Medulla oblongata (tissue), 1 donor: ENCODE measurements around the gene AGTR1.
"Not testable (repeated sequence)": the region's sequence is repeated elsewhere in the genome, so short reads cannot be mapped to it uniquely, and the experiment has no call there.

Experiments used
- DNase-seq: peaks from one replicate; pipeline ENCODE4 v3.0.0-alpha.2; 2015; ENCODE audit errors: extremely low spot score

AGTR1 gene

GRCh38 chr3:148758303-148758884 is 60.7 kb downstream of the AGTR1 start:
- no peak for DNase-seq

- DNase-seq, result no peak
Observed at GRCh38 chr3:148759430-148759829, 61.7 kb downstream of the AGTR1 start.

GRCh38 chr3:148763156-148763680 is 65.5 kb downstream of the AGTR1 start:
- DNase-seq, result no peak

- DNase-seq, result no peak
Observed at GRCh38 chr3:148763986-148764935, 66.6 kb downstream of the AGTR1 start.

GRCh38 chr3:148772361-148772760 is 74.7 kb downstream of the AGTR1 start:
- no peak for DNase-seq

GRCh38 chr3:148772835-148773234 is 75.1 kb downstream of the AGTR1 start:
- no peak for DNase-seq

- DNase-seq, result no peak
Observed at GRCh38 chr3:148773805-148774204, 76.1 kb downstream of the AGTR1 start.

GRCh38 chr3:148778926-148779325 is 81.2 kb downstream of the AGTR1 start:
- no peak for DNase-seq

- DNase-seq, result not testable (repeated sequence)
Observed at GRCh38 chr3:148785026-148785425, 87.3 kb downstream of the AGTR1 start.

- DNase-seq, result not testable (repeated sequence)
Observed at GRCh38 chr3:148786159-148786558, 88.5 kb downstream of the AGTR1 start.

GRCh38 chr3:148789146-148789545 is 91.4 kb downstream of the AGTR1 start:
- DNase-seq, result peak; percentile 56

GRCh38 chr3:148789906-148790305 is 92.2 kb downstream of the AGTR1 start:
- peak; percentile 13 for DNase-seq

GRCh38 chr3:148790370-148790769 is 92.7 kb downstream of the AGTR1 start:
- DNase-seq, result peak; percentile 35

GRCh38 chr3:148790851-148791735 is 93.4 kb downstream of the AGTR1 start:
- peak; percentile 94 for DNase-seq

GRCh38 chr3:148791920-148792319 is 94.2 kb downstream of the AGTR1 start:
- no peak for DNase-seq

GRCh38 chr3:148792516-148792915 is 94.8 kb downstream of the AGTR1 start:
- DNase-seq, result no peak
